Type B pancreatic cell (in vitro differentiated cells): ENCODE measurements around the gene OBSCN. TPM values are rescaled to one million over a fixed set of nuclear protein-coding genes. Genes with fewer than 3 reads are reported as not detected.

Source experiments
- DNase-seq: peaks from one replicate; pipeline ENCODE4 v3.0.0; 2021; ENCODE audit warnings: mixed read lengths; ENCODE audit not compliant: unreplicated experiment; ENCODE audit errors: extremely low spot score
- H3K27ac Mint-ChIP-seq: 2 replicates; pipeline ENCODE4 v1.8.0; 2021; ENCODE audit warnings: mild to moderate bottlenecking, mixed read lengths
- H3K27me3 Mint-ChIP-seq: 2 replicates; pipeline ENCODE4 v1.8.0; 2021; ENCODE audit warnings: mixed read lengths
- H3K36me3 Mint-ChIP-seq: 2 replicates; pipeline ENCODE4 v1.8.0; 2021; ENCODE audit warnings: mixed read lengths
- H3K4me1 Mint-ChIP-seq: one replicate; pipeline ENCODE4 v1.8.0; 2021; ENCODE audit warnings: mixed read lengths; ENCODE audit not compliant: unreplicated experiment
- H3K4me3 Mint-ChIP-seq: 2 replicates; pipeline ENCODE4 v1.8.0; 2021; ENCODE audit warnings: mild to moderate bottlenecking, mixed read lengths
- H3K9me3 Mint-ChIP-seq: 2 replicates; pipeline ENCODE4 v1.8.0; 2021; ENCODE audit warnings: mixed read lengths
- total RNA-seq: library from RNA; stranded (reverse); gene quantifications from 2 replicates; pipeline ENCODE4 v1.2.1, GENCODE V29; 2021; ENCODE audit warnings: low replicate concordance
- TF ChIP-seq, protein P1 (sequence below): fragments of 200-600 bp; sonication (generic); conservative IDR thresholded peaks from 2 replicates; pipeline ENCODE4 v1.5.0; 2021; ENCODE audit warnings: antibody characterized with exemption, mild to moderate bottlenecking

The OBSCN gene
- total RNA-seq, 1 donor from 2014 or later, result 48.9 TPM

DNA sequence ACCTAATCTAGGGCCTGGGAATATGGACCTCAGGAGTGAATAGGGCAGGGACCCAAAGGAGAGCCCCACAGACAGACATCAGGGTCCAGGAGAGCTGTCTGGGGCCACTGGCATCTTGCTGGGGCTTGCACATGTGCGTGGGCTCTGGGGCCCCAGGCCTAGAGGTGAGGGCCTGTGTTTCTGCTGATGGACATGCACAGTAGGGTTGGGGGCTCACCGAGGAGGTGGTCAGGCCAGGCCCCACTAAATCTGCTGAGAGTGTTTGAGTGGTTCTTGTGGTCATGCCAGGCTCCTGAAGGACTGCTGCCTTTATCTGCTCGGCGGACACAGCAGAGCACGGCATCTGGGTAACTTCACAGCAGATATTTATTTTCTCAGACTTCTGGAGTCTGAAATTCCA lies 87.4 kb downstream of the OBSCN start:
- Mint-ChIP-seq H3K4me3 (no peak overlapping the region), H3K27me3 (no peaks in the 10 kb centered on the region), H3K9me3 (peaks cover 6% of the 10 kb centered on the region), H3K27ac (no peak overlapping the region), H3K36me3 (peaks cover 55% of the 10 kb centered on the region), H3K4me1 (no peaks in the 10 kb centered on the region)
- TF ChIP-seq, protein P1, sequence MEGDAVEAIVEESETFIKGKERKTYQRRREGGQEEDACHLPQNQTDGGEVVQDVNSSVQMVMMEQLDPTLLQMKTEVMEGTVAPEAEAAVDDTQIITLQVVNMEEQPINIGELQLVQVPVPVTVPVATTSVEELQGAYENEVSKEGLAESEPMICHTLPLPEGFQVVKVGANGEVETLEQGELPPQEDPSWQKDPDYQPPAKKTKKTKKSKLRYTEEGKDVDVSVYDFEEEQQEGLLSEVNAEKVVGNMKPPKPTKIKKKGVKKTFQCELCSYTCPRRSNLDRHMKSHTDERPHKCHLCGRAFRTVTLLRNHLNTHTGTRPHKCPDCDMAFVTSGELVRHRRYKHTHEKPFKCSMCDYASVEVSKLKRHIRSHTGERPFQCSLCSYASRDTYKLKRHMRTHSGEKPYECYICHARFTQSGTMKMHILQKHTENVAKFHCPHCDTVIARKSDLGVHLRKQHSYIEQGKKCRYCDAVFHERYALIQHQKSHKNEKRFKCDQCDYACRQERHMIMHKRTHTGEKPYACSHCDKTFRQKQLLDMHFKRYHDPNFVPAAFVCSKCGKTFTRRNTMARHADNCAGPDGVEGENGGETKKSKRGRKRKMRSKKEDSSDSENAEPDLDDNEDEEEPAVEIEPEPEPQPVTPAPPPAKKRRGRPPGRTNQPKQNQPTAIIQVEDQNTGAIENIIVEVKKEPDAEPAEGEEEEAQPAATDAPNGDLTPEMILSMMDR, result no peak
- DNase-seq, result no peak

GRCh38 chr1:228295981-228296380 lies 88.1 kb downstream of the OBSCN start:
- Mint-ChIP-seq H3K36me3 (peaks cover 61% of the 10 kb centered on the region), H3K27me3 (no peaks in the 10 kb centered on the region), H3K4me3 (no peak overlapping the region), H3K4me1 (no peaks in the 10 kb centered on the region), H3K9me3 (peaks cover 10% of the 10 kb centered on the region), H3K27ac (no peak overlapping the region)
- no peak for DNase-seq
- TF ChIP-seq, protein P1, result no peak

DNA sequence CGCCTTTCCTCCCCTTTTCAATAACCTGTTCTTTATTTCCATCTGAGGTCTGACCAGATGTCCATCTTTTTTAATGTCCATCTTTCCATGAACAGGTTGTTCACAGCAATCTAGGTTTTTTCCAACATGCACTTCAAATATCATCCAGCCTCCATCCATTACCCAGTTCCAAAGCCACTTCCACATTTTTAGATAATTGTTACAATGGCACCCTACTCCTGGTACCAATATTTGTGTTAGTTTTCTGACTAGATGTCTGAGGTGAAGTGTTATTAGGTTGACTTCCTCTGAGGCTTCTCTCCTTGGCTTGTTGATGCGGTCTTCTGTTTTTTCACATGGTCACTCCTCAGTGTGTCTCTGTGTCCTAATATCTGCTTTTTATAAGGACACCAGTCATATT lies 89.4 kb downstream of the OBSCN start:
- Mint-ChIP-seq H3K27me3 (no peaks in the 10 kb centered on the region), H3K4me3 (no peak overlapping the region), H3K9me3 (peaks cover 20% of the 10 kb centered on the region), H3K4me1 (no peaks in the 10 kb centered on the region), H3K27ac (no peak overlapping the region), H3K36me3 (peaks cover 71% of the 10 kb centered on the region)
- DNase-seq, result no peak
- TF ChIP-seq, protein P1, result no peak

- H3K27me3 Mint-ChIP-seq, result no peaks in the 10 kb centered on the region
- TF ChIP-seq, protein P1, result no peak
- peaks cover 26% of the 10 kb centered on the region for H3K9me3 Mint-ChIP-seq
- H3K4me3 Mint-ChIP-seq, result no peak overlapping the region
- no peaks in the 10 kb centered on the region for H3K4me1 Mint-ChIP-seq
- no peak overlapping the region for H3K27ac Mint-ChIP-seq
- peaks cover 75% of the 10 kb centered on the region for H3K36me3 Mint-ChIP-seq
- DNase-seq, result no peak
Measured at GRCh38 chr1:228297822-228298221, 90.0 kb downstream of the OBSCN start.

DNA sequence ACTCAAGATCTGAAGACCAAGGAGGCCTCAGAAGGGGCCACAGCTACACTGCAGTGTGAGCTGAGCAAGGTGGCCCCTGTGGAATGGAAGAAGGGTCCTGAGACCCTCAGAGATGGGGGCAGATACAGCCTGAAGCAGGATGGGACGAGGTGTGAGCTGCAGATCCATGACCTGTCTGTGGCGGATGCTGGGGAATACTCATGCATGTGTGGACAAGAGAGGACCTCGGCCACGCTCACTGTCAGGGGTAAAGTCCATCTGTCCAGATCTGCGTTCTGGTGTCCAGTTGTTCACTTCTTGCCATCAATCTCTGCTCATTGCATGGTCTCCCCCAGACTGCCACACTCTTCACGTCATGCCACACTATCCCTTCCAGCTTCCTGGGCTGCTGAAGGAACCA lies 90.6 kb downstream of the OBSCN start:
- TF ChIP-seq, protein P1, result no peak
- peaks cover 77% of the 10 kb centered on the region for H3K36me3 Mint-ChIP-seq
- peak overlapping the region; percentile 13 for H3K27ac Mint-ChIP-seq
- peaks cover 26% of the 10 kb centered on the region for H3K9me3 Mint-ChIP-seq
- no peak overlapping the region for H3K4me3 Mint-ChIP-seq
- no peaks in the 10 kb centered on the region for H3K27me3 Mint-ChIP-seq
- no peaks in the 10 kb centered on the region for H3K4me1 Mint-ChIP-seq
- no peak for DNase-seq

DNA sequence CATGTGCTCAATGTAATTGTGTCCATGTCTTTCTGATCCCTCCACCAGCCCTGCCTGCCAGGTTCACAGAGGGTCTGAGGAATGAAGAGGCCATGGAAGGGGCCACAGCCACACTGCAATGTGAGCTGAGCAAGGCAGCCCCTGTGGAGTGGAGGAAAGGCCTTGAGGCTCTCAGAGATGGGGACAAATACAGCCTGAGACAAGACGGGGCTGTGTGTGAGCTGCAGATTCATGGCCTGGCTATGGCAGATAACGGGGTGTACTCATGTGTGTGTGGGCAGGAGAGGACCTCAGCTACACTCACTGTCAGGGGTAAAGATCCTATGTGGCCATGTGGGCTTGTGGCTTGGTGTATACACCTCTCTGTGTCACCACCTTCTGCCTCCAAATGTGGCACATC lies 91.4 kb downstream of the OBSCN start:
- peak overlapping the region; percentile 13 for H3K27ac Mint-ChIP-seq
- no peak overlapping the region for H3K4me3 Mint-ChIP-seq
- peaks cover 26% of the 10 kb centered on the region for H3K9me3 Mint-ChIP-seq
- peaks cover 74% of the 10 kb centered on the region for H3K36me3 Mint-ChIP-seq
- no peaks in the 10 kb centered on the region for H3K27me3 Mint-ChIP-seq
- no peaks in the 10 kb centered on the region for H3K4me1 Mint-ChIP-seq
- TF ChIP-seq, protein P1, result no peak
- no peak for DNase-seq
